Limb (tissue), 2 donors: ENCODE data around the gene TMEM37.

ENCODE experiments used
- DNase-seq, 2 donors: peaks; one replicate each; pipeline ENCODE4 v3.0.0-alpha.2; 2016; ENCODE audit errors: extremely low spot score in 2 of 2

Gene TMEM37

DNA sequence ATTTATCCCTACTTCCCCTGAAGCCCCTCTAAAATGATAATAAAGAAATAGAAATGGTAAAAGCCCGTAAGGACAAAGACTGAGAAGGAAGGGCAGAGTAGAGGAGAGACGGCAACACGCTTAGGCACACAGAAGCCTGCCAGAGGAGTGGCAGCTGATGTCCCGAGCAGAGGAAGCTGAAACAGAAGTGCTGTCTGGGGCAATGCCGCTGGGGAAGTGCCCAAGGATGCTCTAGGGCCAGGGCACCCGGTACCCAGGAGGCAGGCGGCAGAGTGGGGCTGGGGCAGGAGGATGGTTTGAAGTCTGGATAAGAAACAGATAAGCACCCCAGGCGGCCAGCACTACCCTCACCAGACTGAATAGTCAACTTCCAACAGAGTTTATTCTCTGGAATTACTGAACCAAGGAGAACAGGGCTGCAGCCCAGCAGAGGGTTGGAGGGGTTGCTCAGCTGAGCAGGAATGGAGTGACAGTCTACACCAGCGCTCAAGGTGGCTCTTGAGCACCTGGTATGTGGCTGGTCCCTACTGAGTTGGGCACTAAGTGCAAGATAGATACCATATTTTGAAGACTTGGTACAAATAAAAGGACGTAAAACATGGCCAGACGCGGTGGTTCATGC is 22.4 kb downstream of the TMEM37 start:
- no peak for DNase-seq

DNA sequence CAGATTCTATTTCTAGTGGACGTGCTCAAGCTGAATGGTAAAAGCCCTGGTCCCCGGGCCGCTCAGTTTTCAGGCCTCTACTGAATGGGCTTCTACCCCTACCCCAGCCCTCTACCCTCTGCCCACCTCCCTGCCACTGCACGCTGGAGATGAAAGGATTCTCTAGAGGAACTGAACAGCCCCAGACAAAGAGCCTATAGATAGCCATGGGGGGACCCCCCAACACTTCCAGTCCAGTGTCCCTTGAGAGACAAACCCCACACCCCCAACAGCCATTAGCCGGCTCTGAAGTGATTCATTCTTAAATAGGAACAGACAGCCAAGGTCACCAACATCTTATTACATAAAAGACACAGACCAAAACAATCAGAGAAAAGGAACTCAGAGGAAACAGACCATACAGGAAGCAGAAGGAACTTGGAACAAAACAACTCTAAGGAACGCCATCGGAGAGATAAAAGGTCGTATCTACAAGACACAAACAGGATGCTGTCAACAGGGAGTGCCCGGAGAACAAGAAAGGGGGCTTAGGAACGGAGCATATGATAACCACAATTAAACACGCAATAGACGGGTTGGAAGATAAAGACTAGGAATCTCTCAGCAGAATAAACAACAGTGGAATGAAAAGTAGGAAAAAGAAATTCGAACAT is 23.5 kb downstream of the TMEM37 start:
- DNase-seq = no peak

DNA sequence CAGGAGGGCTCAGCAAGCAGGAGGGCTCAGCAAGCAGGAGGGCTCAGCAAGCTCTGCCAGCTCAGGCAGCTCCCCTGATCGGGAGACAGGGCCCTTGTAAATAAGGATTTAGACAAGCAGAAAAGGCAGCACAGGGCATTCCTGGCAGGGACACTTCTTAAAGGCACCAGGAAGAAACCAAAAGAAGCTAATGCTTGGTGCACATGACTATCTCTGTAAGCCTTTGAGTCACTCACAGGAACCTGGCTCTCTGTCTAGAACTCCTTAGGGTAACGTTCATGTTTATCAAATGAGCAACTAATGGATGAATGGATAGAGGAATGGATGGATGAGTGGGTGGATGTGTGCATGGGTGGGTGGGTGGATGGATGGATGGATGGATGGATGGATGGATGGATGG is 28.4 kb downstream of the TMEM37 start:
- no peak for DNase-seq

DNA sequence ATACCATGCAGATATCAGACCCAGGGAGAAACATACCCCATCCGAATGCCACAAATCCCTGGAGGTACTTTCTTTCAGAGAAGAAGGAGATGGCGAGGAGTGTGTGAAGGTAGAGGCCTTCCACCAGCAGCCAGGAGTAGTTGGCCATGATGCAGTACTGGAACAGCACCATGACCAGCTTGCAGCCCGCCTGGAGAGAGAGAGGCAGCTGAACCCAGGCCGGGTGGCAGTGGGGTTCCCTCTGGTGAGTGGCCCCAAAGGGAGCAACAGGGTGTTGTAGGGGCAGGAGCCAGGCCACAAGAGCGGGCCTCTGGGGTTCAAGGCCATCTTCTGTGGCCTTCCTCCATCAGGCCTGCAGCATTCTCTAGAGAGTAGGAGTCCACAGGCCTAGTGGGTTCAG is 30.2 kb downstream of the TMEM37 start:
- no peak for DNase-seq

DNA sequence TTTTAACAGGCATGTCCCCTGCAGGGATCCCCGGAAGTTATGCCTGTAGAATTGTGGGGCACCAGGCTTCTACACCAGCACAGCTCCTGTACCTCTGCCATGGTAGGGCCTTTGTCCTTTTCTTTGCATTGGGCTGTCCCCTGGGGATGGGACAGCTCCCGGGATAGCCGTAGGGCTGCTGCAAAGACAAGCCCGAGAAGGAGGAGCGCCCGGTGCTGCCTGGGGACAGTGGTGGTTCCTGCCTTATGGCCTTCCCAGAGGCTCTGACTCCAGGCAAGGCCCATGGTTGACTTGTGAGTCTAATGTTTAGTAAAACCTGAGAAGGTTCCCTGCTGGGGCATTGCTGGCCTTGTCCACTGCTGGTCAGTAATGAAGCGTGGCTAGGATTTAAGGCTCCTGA is 30.9 kb downstream of the TMEM37 start:
- no peak for DNase-seq

DNA sequence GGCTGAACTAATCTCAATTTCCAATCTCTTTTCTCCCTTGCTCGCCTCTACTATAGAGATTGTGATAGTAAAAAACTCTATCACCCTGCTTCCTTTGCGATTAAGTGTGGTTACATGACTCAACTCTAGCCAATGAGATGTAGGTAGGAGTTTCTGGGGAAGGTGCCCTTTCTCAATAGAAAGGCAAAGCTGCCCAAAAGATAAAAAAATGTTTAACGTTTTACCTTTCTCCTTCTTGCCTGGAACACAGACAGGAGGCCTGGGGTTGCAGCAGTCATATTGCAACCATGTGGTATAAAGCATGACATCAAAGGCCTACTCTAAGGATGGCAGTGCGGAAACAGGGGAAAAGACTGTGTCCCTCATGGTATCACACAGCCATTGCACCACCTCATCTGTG is 31.5 kb downstream of the TMEM37 start:
- DNase-seq = no peak

DNA sequence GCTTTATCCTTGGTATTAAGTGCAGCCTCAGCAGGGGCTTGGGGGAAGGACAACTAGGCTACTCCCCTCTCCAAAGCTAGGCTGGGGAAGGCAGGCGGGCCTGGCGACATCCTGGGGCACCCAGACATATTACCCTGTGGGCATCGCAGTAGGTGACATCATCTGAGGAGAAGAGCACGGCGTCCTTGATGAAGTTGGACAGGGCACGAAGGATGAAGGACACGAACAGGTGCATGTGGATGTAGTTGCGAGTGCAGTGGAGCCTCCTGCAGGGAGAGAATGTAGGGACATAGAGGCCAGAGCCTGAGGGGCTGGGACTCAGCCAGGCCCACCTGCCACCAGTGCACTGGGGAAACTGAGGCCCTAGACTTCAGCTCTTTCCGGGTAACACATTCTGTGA is 32.3 kb downstream of the TMEM37 start:
- DNase-seq = no peak

DNA sequence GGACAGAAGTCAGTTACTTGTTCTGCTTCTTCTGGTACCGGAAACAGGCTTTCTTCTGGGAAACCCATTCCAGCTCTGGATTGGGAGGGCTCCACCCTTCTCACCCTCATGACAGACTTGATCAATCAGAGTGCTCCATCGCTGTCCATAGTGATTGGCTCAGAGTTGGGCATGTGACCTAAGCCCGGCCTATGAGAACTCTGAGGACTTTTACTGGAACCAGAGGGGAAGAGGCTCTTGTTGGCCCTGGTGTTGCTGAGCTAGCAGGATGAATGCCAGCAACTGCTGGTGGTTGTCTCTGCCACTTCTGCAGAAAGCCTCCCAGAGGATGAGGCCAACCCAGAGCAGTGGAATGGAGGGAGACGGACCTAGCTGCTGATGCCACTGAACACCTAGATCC is 33.3 kb downstream of the TMEM37 start:
- DNase-seq = no peak

DNA sequence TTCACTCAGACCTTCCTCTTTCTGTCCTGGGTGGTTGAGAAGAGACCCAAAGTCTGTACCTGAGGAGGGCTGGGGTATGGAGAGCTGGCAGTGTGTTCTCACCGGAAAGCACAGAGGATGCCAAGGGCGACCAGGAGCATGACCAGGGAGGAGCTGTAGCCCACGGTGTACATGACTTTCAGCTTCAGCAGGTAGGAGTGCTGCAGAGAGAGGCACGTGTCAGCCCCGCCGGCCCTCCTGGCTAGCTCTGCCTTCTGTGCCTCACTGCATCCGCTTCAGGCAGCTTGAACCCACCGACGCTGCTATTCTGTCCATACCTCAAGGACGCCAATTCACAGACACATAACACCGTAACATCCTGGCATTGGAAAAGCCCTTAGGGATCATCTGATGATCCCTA is 34.0 kb downstream of the TMEM37 start:
- DNase-seq = no peak

DNA sequence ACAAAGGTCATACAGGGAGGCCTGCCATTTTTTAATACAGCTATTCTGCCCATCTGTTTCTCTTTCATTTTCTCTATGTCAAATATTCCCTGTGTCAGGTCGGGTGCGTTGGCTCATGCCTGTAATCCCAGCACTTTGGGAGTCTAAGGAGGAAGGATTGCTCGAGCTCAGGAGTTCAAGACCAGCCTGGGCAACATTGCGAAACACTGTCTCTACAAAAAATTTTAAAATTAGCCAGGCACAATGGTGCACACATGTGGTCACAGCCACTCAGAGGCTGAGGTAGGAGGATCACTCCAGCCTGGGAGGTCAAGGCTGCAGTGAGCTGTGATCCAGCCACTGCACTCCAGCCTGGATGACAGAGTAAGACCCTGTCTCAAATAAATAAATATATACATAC is 34.7 kb downstream of the TMEM37 start:
- no peak for DNase-seq

DNA sequence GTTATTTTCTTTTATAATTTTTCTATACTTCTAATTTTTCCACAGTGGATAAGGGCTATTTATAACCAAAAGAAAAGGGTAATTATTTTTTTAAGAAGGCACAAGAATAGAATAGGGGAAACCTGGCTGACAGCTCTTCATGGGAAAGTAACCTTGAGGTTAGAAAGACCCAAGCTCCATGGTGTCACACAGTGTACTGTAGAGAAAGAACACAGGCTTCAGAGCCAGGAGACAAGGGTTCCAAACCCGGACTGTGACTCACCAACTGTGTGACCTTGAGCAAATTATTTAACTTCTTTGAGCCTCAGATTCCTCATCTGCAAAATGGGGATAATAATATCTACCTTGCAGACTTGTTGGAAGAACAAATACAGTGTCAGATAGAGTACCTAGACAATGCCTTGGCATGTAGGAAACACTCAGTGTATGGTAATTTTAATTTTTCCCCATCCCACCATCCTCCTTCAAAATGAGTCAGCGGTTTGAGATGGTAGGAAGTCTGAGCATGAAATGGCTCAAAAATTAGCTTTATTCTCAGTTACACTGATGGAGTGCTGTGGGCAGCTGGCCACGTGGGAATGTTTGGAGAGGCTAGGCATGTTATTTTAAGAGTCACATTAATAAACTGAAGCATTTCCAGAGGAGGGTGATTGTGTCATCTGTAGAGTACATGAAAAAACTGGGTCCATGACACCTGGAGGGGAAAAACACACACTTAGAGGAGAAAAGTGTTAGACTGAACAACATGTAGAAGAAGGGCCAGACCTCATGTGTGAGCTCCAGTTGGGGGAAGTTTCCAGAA is 36.7 kb downstream of the TMEM37 start:
- DNase-seq = no peak

DNA sequence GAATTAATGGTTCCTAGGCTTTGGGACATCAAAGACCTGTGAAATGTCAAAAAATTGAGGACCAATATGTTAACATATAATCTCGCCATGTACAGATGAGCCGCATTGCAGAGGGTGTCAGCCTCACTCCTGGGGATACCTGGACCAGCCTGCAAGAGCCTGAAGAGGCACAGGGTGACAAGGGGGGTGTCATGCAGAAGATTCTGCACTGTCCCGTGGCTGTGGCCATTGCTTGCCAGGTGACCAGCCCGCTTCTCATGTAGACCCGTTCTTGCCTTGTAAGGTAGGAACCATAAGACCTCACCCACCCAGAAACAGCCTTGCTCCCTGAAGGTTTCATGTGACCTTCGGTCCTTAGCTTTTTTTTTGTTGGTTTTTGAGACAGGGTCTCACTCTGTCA is 37.5 kb downstream of the TMEM37 start:
- no peak for DNase-seq

DNA sequence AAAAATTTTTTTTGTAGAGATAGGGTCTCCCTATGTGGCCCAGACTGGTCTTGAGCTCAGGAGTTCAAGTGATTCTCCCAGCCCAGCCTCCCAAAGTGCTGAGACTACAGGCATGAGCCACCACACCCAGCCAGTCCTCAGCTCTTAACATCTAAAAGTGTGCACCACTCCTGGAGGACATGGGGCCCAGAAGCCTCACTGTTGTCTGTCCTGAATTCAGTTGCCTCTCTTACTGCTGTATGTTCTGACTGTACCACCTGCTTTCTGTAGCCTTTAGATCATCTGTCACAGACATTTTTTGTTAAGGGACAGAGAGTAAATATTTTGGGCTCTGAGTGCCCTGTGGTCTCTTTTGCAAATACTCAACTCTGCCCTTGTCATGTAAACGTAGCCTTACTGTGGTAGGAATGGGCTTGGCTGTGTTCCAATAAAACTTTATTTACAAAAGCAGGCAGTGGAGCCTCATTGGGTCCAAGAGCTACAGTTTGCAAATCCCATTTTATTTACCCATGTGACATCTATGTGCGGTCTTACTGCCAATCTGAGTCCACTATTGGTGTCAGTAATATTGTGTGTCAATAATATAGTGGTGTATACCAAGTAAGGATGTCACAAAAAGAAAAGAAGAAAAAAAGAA is 38.1 kb downstream of the TMEM37 start:
- DNase-seq = no peak

DNA sequence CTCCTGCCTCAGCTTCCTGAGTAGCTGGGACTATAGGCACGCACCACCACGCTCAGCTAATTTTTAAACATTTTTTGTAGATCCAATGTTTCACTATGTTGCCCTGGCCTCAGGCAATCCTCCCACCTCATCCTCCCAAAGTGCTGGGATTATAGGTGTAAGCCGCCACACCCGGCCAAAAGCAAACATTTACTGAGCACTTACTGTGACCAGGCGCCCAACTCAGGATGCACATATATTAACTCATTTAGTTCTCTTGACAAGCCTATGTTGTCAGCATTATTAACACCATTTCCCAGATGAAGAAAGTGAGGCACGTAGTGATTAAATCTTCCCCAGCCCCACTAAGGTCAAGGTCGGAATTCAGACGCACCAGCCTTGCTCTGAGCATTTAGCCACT is 41.1 kb downstream of the TMEM37 start:
- DNase-seq = no peak

DNA sequence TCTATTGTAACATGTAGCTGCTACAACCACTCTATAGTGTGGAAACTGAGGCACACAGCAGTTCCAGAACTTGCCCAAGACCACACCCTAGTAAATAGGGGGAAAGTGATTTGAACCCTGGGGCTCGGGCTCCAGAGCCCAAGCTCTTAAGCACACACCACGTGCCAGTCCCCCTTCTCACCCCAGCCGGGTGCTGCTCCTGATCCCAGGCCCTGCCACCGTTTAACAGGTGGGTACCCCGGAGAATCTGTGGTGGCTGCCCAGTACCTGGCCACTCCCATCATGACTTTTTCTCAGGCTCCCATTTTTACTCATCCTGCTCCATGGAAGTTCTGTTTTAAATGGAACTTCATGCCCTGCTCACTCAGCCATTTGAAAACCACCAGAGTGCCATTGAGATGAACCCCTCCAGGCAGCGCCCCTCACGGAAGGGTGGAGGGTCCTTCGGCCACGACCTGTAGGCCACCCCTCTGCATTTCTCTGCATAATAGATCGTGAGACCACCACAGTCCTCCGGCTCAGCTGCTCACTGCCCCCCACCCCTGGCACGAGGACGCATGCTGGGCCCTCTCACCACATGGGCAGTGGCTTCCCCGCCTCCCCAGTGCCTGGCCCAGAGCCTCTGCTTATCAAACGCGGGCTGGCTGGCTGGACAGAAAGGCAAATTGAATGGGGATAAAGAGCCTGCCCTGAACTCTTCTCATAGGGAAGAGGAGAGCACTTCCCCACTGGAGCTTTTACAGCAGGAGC is 42.1 kb downstream of the TMEM37 start:
- DNase-seq = no peak

DNA sequence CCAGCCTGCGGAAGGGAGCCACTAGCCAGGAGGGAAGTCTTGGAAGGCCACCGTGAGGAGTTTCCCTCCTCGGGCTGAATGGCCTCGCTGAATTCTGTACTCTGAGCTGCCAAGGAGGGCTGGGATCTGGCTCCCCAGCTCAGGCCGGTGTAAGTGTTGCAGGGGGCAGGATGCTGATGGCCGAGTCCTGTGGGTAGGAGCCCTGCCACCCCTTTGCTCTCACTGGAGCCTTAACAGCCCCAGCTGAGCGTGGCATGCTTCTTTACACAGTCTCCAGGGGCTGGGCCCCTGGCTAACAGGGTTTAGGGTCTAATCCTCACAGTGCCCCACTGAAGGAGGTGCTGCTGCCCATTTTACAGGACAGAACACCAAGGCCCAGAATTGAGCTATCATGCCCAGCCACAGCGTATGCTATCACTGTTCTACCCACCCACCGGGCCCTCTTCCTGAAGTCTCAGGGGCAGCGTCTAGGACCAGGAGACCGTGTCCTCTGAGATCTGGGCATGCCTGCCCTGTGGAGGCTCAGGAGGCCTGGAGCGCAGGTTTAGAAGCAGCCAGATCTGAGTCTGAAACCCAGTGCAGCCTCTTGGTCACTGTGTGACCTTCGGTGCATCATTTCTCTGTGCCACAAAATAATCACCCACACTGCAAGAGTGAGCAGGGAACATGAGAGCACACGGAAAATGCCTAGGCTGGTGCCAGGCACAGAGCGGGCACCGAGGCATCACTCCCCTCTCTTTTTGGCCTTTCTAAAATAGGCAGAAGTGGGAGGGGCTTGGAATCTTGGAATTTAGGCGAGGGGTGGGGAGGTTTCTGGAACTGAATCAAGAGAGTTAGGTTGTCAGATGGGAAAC is 42.9 kb downstream of the TMEM37 start:
- no peak for DNase-seq

DNA sequence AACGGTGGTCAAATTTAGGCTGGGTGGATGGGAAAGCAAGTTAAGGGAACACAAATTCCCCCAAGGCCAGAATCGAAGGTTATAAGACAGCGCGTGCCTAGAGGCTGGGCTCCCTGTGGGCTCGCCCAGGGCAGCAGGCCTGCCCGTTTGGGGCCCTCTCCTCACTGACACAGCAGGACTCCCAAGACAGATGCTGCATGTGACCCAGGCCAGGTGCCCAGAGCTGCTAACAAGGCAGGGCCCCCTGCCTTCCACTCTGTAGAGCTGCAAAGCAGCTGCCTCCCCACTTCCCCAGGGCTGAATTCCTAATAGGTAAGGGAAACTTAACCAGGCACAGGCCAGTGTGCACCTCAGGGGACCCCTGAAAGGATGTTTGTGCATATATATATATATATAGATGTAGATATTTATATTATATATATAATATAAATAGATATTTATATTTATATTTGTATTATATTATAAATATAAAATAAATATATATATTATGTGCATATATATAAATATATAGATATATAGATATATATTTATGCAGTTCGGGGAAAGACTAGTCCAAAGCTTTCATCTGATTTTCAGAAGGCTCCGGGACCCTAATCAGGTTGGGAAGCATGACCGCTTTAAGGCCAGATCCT is 43.7 kb downstream of the TMEM37 start:
- peak in 1 of 2 donors; percentile 18 for DNase-seq

DNA sequence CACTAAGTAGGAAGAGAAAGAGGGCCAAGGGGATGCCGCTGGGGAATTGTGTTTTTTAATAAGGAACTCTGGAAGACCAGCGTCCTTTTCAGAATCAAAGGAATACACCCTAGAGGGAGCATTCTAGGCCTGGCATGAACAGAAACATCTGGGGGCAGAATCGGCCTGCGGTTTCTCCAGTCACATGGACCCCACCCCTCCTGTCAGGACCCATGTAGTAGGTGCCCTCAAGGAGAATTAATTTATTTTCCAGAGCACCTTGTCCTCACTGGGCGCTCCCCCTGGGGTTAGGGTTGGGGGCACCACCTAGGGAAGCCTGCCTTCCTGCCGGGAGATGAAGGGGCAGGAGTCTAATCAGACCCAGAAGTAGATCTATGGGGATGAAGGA is 44.2 kb downstream of the TMEM37 start:
- DNase-seq = peak in 1 of 2 donors; percentile 24

DNA sequence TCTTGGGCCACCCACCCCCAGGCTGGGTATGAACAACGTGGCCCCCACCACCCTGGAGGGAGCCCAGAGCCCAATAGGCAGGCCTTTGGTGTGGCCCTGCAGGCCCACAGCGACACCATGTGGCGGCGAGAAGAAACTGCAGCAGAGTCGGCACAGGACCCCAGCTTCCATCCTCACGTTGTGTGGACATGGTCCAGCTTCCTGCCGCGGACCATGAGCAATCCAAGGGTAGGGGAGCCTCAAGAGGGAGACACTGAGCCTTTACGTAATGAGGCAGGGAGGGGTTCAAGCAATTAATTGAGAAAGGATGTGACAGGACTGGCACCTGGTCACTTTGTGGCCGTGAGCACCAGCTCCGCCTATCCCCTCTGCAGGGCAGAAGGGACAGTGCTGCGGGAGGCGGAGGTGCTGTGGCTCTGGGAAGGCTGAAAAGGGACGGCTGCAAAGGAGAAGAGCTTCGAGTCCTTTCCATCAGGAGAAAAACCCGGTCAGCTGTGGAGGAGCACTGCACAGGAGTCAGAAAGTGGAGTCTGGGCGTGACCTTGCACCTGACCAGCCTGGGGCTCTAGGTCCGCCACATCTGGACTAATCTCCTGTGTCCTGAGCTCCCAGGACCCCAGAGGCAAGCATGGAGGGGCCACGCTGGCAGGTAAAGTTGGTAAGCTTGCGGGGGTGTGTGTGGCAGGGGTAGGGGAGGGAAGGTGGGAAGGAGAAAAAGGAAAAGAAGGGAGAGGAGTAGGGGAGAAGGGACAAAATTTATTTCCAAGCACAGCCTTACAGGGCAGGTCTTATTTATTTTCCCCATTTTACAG is 44.9 kb downstream of the TMEM37 start:
- DNase-seq = peak; percentile 45 to 57
